ENCODE measurements around the gene RGS5. TPM values are rescaled to one million over a fixed set of nuclear protein-coding genes. Genes with fewer than 3 reads are reported as not detected.

Gene RGS5
- total RNA-seq, 2 experiments from 2014 or later, result 0.88 to 1.2 TPM

DNA sequence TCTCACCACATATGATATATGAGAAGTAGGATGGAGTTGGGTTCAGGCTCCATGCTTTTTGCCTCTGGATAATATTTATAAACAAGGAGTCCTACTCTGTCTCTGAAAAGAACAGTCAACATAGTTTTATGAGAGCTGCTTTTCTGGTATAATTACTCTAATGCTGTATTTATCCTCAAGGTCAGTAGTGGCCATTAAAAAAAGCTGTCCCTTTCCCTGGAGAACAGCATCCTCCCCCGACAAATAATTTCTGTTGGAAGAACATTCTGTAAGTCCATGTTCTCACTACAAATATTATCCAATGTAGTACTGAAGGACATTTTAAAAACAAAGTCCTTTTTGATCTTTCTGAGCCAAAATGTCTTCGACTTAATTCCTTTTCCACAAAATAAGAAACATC lies 9.0 kb upstream of the RGS5 start:
- H3K4me3 ChIP-seq (ENCODE audit: low read depth, low read length, poor library complexity, severe bottlenecking), result no peak overlapping the region
- H4K20me1 ChIP-seq (ENCODE audit: insufficient read depth, low read length), result no peaks in the 10 kb centered on the region
- H3K79me2 ChIP-seq (ENCODE audit: insufficient read depth, low read depth, low read length), result no peaks in the 10 kb centered on the region
- no peaks in the 10 kb centered on the region for H3K36me3 ChIP-seq (ENCODE audit: insufficient read depth, low read length)
- H3K4me1 ChIP-seq (ENCODE audit: insufficient read depth, low read length, poor library complexity, severe bottlenecking), result no peaks in the 10 kb centered on the region
- CTCF ChIA-PET (ENCODE audit: unreplicated experiment), result no interaction called here
- no peak overlapping the region for H3K27ac ChIP-seq (ENCODE audit: low read depth, low read length, poor library complexity, severe bottlenecking)
- POLR2A ChIA-PET, result no interaction called here
- no peaks in the 10 kb centered on the region for H3K9me3 ChIP-seq (ENCODE audit: low read length)
- TF ChIP-seq EZH2phosphoT487 (IDR thresholded peaks at IDR 0.05; ENCODE audit: borderline replicate concordance, low read depth, low read length), result no peak
- TF ChIP-seq, protein P1, sequence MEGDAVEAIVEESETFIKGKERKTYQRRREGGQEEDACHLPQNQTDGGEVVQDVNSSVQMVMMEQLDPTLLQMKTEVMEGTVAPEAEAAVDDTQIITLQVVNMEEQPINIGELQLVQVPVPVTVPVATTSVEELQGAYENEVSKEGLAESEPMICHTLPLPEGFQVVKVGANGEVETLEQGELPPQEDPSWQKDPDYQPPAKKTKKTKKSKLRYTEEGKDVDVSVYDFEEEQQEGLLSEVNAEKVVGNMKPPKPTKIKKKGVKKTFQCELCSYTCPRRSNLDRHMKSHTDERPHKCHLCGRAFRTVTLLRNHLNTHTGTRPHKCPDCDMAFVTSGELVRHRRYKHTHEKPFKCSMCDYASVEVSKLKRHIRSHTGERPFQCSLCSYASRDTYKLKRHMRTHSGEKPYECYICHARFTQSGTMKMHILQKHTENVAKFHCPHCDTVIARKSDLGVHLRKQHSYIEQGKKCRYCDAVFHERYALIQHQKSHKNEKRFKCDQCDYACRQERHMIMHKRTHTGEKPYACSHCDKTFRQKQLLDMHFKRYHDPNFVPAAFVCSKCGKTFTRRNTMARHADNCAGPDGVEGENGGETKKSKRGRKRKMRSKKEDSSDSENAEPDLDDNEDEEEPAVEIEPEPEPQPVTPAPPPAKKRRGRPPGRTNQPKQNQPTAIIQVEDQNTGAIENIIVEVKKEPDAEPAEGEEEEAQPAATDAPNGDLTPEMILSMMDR (conservative IDR thresholded peaks at IDR 0.05; ENCODE audit: low read length), result no peak
- intact Hi-C loops (cut with micrococcal nuclease; ENCODE audit: unreplicated experiment), result no loop called here
- no TSS peak for BruUV-seq (replicated peaks)
- DNase-seq (ENCODE audit: low spot score), result no peak
- no peak overlapping the region for H3K4me2 ChIP-seq (ENCODE audit: low read length)
- no peaks in the 10 kb centered on the region for H3K9me2 ChIP-seq (ENCODE audit: insufficient read depth, low read length)
- H2AFZ ChIP-seq (ENCODE audit: low read length), result no peak overlapping the region

DNA sequence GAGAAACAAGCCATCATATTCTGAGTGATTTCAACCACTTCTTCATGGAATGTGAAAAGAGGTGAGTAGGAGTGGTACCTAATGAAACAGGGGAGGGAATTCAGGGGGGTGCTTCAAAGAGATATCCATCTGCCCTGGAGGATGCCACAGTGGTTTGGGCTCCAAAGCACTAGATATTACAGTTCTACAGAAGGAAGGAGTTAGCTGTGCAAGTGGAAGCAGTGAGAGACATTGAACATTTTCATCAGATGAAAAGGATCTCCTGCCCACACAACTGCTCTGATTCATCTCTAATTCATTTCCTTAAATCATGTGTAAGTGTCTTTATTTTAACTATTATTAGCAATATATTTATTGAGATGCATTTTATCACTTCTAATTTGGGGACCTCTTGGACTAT lies 2.8 kb upstream of the RGS5 start:
- Histone ChIP-seq H4K20me1 (ENCODE audit: insufficient read depth, low read length) (no peaks in the 10 kb centered on the region), H3K79me2 (ENCODE audit: insufficient read depth, low read depth, low read length) (no peaks in the 10 kb centered on the region), H3K36me3 (ENCODE audit: insufficient read depth, low read length) (no peaks in the 10 kb centered on the region), H2AFZ (ENCODE audit: low read length) (no peak overlapping the region), H3K4me2 (ENCODE audit: low read length) (no peak overlapping the region), H3K9me2 (ENCODE audit: insufficient read depth, low read length) (no peaks in the 10 kb centered on the region), H3K4me3 (ENCODE audit: low read depth, low read length, poor library complexity, severe bottlenecking) (no peak overlapping the region), H3K27ac (ENCODE audit: low read depth, low read length, poor library complexity, severe bottlenecking) (no peak overlapping the region), H3K9me3 (ENCODE audit: low read length) (no peaks in the 10 kb centered on the region), H3K4me1 (ENCODE audit: insufficient read depth, low read length, poor library complexity, severe bottlenecking) (no peaks in the 10 kb centered on the region)
- ChIA-PET POLR2A (interaction anchor here (0.9 kb wide), 1 partner anchor 9 kb away, joined by 3 read pairs; no protein-coding TSS in a partner anchor), CTCF (ENCODE audit: unreplicated experiment) (no interaction called here)
- BruUV-seq (replicated peaks), result no TSS peak
- TF ChIP-seq EZH2phosphoT487 (IDR thresholded peaks at IDR 0.05; ENCODE audit: borderline replicate concordance, low read depth, low read length), result no peak
- TF ChIP-seq, protein P1 (conservative IDR thresholded peaks at IDR 0.05; ENCODE audit: low read length), result no peak
- intact Hi-C loops (cut with micrococcal nuclease; ENCODE audit: unreplicated experiment), result no loop called here
- DNase-seq (ENCODE audit: low spot score), result no peak

DNA sequence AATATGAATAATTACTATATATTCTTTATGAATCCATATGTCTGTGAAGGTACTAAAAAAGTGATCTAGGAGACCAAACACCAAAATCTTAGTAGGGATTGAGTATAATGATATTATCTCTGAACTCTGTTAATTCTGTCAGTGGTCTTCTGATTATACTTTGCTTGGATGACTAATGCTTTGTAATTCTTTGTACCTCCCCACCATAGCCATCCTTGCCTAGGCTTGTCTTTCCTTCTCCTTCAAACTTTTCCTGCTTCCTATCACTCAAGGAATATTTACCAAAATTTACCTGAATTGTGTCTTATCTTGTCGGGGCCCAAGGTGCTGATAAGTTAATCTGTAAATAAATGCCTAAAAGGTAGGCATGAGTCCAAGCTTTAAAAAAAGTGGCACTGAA lies 845 bp upstream of the RGS5 start:
- no peak overlapping the region for H3K4me3 ChIP-seq (ENCODE audit: low read depth, low read length, poor library complexity, severe bottlenecking)
- TF ChIP-seq, protein P1 (conservative IDR thresholded peaks at IDR 0.05; ENCODE audit: low read length), result no peak
- TF ChIP-seq EZH2phosphoT487 (IDR thresholded peaks at IDR 0.05; ENCODE audit: borderline replicate concordance, low read depth, low read length), result no peak
- no TSS peak for BruUV-seq (replicated peaks)
- no peaks in the 10 kb centered on the region for H4K20me1 ChIP-seq (ENCODE audit: insufficient read depth, low read length)
- H3K9me3 ChIP-seq (ENCODE audit: low read length), result no peaks in the 10 kb centered on the region
- ChIA-PET POLR2A (interaction anchor here (0.5 to 1.3 kb wide), 2 partner anchors 12 to 88 kb away, joined by 3 read pairs; no protein-coding TSS in a partner anchor), CTCF (ENCODE audit: unreplicated experiment) (no interaction called here)
- no peaks in the 10 kb centered on the region for H3K36me3 ChIP-seq (ENCODE audit: insufficient read depth, low read length)
- H3K4me2 ChIP-seq (ENCODE audit: low read length), result no peak overlapping the region
- no peak overlapping the region for H2AFZ ChIP-seq (ENCODE audit: low read length)
- no peak overlapping the region for H3K27ac ChIP-seq (ENCODE audit: low read depth, low read length, poor library complexity, severe bottlenecking)
- H3K79me2 ChIP-seq (ENCODE audit: insufficient read depth, low read depth, low read length), result no peaks in the 10 kb centered on the region
- no peak for DNase-seq (ENCODE audit: low spot score)
- no peaks in the 10 kb centered on the region for H3K9me2 ChIP-seq (ENCODE audit: insufficient read depth, low read length)
- intact Hi-C loops (cut with micrococcal nuclease; ENCODE audit: unreplicated experiment), result no loop called here
- H3K4me1 ChIP-seq (ENCODE audit: insufficient read depth, low read length, poor library complexity, severe bottlenecking), result no peaks in the 10 kb centered on the region

Measured in OCI-LY7 (cell line).